ENCODE results near the gene THSD4. TPM values are rescaled to one million over a fixed set of nuclear protein-coding genes. Genes with fewer than 3 reads are reported as not detected.

The THSD4 gene
- total and polyA plus RNA-seq, 9 of the 15 experiments (the other 6 are each of a cell fraction or from before 2014, with no cell fraction given): 0.04 TPM; not detected in 5

DNA sequence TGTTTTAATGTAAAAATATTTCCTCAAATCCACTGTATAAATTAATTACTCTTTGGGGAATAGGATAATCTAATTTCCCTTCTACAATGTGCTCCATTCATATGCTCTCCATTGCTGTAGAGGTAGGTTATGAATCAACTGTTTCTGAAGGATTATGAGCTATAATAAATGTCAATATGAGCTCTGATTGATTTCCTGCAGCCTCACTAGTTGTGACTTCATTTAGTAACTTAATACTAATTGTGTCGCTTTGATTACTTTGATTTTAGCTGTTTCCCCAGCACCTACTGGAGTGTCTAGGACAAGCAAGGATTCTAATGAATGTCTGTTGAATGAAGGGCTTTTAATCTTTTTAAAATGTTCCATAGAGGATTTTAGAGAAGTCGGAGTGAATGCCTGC lies 458.3 kb downstream of the THSD4 start:
- 0% methylated on average over 2 of the region's 2 CpGs for WGBS (ENCODE audit: insufficient coverage, low coverage, missing lambda C conversion rate)
- FAIRE-seq (no peak), ATAC-seq (no peak), DNase-seq (ENCODE audit: extremely low read depth in 1 of 4, low spot score in 3 of 4) (no peak)
- CTCF ChIA-PET (ENCODE audit: low intra/inter-chr PET ratio): no interaction called here
- no peaks in the 10 kb centered on the region for H3K9me3 ChIP-seq (replicated peaks; ENCODE audit: control insufficient read depth, insufficient read depth, low read depth, low read length)
- H3K9me1 ChIP-seq (ENCODE audit: control insufficient read depth, insufficient read depth, low read length): no peaks in the 10 kb centered on the region
- H2AFZ ChIP-seq (ENCODE audit: low read depth, low read length): no peak overlapping the region
- H3K36me3 ChIP-seq (ENCODE audit: control insufficient read depth, insufficient read depth, low read length): no peaks in the 10 kb centered on the region
- H3K4me3 ChIP-seq: no peak overlapping the region
- intact Hi-C loops (cut with micrococcal nuclease): no loop called here
- no peaks in the 10 kb centered on the region for H3K4me1 ChIP-seq (replicated peaks in 1 of 2; ENCODE audit: control insufficient read depth in 2 of 2, insufficient read depth in 2 of 2, low read length in 2 of 2)
- no peaks in the 10 kb centered on the region for H3K79me2 ChIP-seq (ENCODE audit: control insufficient read depth, insufficient read depth, low read length)
- no peak overlapping the region for H3K9ac ChIP-seq (ENCODE audit: insufficient read depth in 1 of 2, low read depth in 2 of 2, low read length in 2 of 2)
- POLR2A ChIA-PET: no interaction called here
- H3K4me2 ChIP-seq (ENCODE audit: insufficient read depth, low read length): no peak overlapping the region
- no TSS peak for BruUV-seq (replicated peaks)
- TF ChIP-seq THRAP3 (IDR thresholded peaks at IDR 0.05; ENCODE audit: borderline replicate concordance) (no peak), EHMT2 (IDR thresholded peaks at IDR 0.05) (no peak), FUS (optimal IDR thresholded peaks at IDR 0.05; ENCODE audit: low read depth, low read length) (no peak), HIVEP1 (CRISPR knock-in tag; IDR thresholded peaks at IDR 0.05) (no peak), KDM2B (CRISPR knock-in tag; IDR thresholded peaks at IDR 0.05) (no peak), NR2F6 (CRISPR knock-in tag; IDR thresholded peaks at IDR 0.05) (no peak), ARID1B (IDR thresholded peaks at IDR 0.05) (no peak), IRF2 (CRISPR knock-in tag; IDR thresholded peaks at IDR 0.05) (no peak), MCM7 (IDR thresholded peaks at IDR 0.05) (no peak), ZNF445 (CRISPR knock-in tag; IDR thresholded peaks at IDR 0.05; ENCODE audit: low read depth) (no peak), TRIM24 (IDR thresholded peaks at IDR 0.05) (no peak), GATAD2A (IDR thresholded peaks at IDR 0.05) (no peak), TAF9B (IDR thresholded peaks at IDR 0.05; ENCODE audit: partially characterized antibody) (no peak), DNMT1 (IDR thresholded peaks at IDR 0.05) (no peak)
- TF ChIP-seq, protein P1, sequence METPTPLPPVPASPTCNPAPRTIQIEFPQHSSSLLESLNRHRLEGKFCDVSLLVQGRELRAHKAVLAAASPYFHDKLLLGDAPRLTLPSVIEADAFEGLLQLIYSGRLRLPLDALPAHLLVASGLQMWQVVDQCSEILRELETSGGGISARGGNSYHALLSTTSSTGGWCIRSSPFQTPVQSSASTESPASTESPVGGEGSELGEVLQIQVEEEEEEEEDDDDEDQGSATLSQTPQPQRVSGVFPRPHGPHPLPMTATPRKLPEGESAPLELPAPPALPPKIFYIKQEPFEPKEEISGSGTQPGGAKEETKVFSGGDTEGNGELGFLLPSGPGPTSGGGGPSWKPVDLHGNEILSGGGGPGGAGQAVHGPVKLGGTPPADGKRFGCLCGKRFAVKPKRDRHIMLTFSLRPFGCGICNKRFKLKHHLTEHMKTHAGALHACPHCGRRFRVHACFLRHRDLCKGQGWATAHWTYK (CRISPR knock-in tag; IDR thresholded peaks at IDR 0.05): no peak
- TF ChIP-seq, protein P2, sequence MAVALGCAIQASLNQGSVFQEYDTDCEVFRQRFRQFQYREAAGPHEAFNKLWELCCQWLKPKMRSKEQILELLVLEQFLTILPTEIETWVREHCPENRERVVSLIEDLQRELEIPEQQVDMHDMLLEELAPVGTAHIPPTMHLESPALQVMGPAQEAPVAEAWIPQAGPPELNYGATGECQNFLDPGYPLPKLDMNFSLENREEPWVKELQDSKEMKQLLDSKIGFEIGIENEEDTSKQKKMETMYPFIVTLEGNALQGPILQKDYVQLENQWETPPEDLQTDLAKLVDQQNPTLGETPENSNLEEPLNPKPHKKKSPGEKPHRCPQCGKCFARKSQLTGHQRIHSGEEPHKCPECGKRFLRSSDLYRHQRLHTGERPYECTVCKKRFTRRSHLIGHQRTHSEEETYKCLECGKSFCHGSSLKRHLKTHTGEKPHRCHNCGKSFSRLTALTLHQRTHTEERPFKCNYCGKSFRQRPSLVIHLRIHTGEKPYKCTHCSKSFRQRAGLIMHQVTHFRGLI (CRISPR knock-in tag; IDR thresholded peaks at IDR 0.05): no peak
- in situ Hi-C loops (cut with MboI): no loop called here
- H3K27me3 ChIP-seq (ENCODE audit: control insufficient read depth in 2 of 2, insufficient read depth in 2 of 2, low read length in 2 of 2): no peaks in the 10 kb centered on the region; a peak in 1 of 5 replicates
- no peak overlapping the region for H3K27ac ChIP-seq (ENCODE audit: extremely low read depth, low read depth, low read length)
- H4K20me1 ChIP-seq (replicated peaks; ENCODE audit: control insufficient read depth, insufficient read depth, low read length): no peaks in the 10 kb centered on the region
